T-helper 2 cell (primary cell): ENCODE results near the gene EDA.
A peak's percentile ranks its signal among the peaks of the same experiment; 100 is the strongest.

Experiments used
- DNase-seq, 5 experiments: peaks; one replicate each; pipeline versions ENCODE4 v3.0.0 to v3.0.0-alpha.2; 2012 to 2022
- total RNA-seq, 2 donors: gene quantifications; one replicate each; lab custom pipeline; 2026; lab: John Stamatoyannopoulos, UW

EDA gene
- total RNA-seq = 2.5 to 6.1 reads per million in 2 donors

GRCh38 chrX:69615779-69616456 lies at the start of gene EDA:
TSS of gene EDA (plus strand) at chrX:69616113.
- DNase-seq = peak in 4 of 5 experiments; percentile 51 to 85 (median 58)

DNA sequence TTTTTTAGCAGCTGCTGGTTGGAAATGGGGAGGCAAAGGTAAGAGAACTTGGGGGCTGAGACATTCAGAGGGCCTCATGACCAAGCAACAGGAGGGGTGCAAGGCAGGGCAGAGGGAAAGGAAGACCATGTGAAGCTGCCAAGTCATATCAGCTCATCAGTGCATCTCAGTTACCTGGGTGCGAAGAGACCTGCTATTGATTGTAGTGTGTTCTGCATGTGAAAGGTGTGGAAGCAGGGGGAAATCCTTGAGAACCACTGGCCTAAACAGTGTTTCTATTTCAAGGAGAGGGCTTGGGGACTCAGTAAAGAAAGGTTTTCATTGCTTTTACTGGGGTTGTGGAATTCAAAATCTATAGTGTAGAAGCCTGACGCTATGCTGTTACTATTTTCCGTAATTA lies 47.1 kb upstream of the EDA start:
- no peak for DNase-seq

GRCh38 chrX:69597399-69597798 lies 18.5 kb upstream of the EDA start:
- no peak for DNase-seq

- no peak for DNase-seq
Measured at GRCh38 chrX:69600182-69600581, 15.7 kb upstream of the EDA start.

- DNase-seq = no peak
Measured at GRCh38 chrX:69603566-69604194, 12.2 kb upstream of the EDA start.

DNA sequence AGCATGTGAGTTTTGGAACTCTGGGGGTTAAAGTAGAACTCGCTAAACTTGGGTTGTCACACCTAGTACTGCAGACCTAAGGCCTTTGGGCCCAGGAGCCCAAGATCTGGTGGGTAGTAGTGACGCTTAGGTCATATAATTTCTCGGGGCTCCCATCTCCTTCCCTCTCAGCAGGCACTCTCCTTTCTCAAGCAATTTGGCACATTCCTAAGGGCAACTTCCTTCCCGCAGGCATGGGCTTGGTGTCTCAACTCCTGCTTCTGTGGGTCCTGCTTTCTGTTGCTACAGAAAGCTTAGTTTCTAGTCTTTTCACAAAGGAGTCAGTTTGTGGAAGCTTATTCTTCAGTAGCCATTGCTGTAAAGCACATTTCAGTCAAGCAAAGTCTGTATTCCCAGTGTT lies 10.4 kb upstream of the EDA start:
- DNase-seq = no peak

- DNase-seq = no peak
Measured at GRCh38 chrX:69607616-69608015, 8.3 kb upstream of the EDA start.

DNA sequence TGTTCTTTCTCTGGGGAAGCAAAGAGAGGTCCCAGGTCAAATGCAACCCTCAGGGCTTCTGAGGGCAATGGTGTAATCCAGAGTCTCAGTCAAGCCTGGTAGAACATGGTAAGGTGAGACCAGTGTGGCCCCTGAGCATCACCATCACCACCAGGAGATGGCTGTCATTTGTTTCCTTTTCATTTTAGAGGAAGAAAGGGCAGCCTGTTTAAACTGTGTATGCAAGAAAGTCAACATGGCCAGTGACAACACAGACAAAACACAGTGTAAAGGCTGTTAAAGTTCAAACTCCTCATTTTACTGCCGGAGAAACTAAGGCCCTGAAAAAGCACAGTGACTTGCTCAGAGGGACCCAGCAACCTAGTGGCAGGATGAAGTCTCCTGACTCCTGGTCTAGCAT lies 2.0 kb upstream of the EDA start:
- no peak for DNase-seq

DNA sequence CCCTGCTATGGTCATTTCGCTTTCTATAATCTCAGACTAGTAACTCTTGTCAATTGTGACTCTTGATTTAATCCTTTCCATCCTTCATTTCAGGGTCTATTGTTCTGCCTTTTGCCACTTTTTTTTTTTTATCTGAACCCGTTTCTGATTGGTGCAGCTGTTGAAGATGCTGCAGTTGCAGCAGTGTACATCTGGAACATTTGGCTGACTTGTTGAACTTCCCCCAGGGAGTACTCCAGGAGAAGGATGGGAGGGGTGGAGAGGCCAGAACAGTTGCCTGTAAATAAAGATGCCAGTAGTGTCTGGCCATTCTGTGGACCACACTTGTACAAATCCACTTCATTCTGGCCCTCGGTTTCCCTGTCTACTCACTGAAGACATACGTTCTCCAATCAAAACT lies 1.0 kb upstream of the EDA start:
- no peak for DNase-seq

- DNase-seq = no peak
Measured at GRCh38 chrX:69615342-69615741, 571 bp upstream of the EDA start.

GRCh38 chrX:69616457-69617203 lies 717 bp downstream of the EDA start:
- DNase-seq = peak in 1 of 5 experiments; percentile 2

- peak in 1 of 5 experiments; percentile 45 for DNase-seq
Measured at GRCh38 chrX:69618803-69619202, 2.9 kb downstream of the EDA start.

GRCh38 chrX:69626129-69626528 lies 10.2 kb downstream of the EDA start:
- DNase-seq = no peak

GRCh38 chrX:69627744-69628143 lies 11.8 kb downstream of the EDA start:
- no peak for DNase-seq

GRCh38 chrX:69630147-69630546 lies 14.2 kb downstream of the EDA start:
- no peak for DNase-seq

DNA sequence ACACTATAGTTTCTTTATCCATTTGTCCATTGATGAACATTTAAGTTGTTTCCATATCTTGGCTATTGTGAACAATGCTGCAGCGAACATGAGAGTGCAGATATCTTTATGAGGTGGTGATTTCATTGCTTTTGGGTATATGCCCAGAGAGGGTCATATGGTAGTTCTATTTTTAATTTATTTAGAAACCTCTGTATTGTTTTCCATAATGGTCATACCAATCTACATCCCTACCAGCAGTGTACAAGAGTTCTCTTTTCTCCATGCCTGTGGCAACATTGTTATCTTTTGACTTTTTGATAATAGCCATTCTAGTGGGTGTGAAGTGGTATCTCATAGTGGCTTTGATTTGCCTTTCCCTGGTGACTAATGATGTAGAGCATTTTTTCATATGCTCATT lies 48.8 kb downstream of the EDA start:
- DNase-seq = no peak

GRCh38 chrX:69670001-69670555 lies 54.2 kb downstream of the EDA start:
- no peak for DNase-seq

DNA sequence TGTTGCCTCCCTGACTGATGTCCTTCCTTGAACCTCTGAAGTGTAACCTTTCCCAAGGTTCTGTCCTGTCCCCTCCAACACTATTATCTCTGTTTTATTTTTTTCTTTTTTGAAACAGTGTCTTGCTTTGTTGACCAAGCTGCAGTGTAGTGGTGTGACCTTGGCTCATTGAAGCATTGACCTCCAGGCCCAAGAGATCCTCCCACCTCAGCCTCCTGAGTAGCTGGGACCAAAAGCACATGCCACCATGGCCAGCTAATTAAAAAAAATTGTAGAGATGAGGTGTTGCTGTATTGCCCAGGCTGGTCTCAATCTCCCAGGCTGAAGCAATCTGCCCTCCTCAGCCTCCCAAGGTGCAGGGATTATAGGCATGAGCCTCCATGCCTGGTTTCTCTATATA lies 59.0 kb downstream of the EDA start:
- no peak for DNase-seq

- no peak for DNase-seq
Measured at GRCh38 chrX:69705818-69706217, 89.9 kb downstream of the EDA start.

DNA sequence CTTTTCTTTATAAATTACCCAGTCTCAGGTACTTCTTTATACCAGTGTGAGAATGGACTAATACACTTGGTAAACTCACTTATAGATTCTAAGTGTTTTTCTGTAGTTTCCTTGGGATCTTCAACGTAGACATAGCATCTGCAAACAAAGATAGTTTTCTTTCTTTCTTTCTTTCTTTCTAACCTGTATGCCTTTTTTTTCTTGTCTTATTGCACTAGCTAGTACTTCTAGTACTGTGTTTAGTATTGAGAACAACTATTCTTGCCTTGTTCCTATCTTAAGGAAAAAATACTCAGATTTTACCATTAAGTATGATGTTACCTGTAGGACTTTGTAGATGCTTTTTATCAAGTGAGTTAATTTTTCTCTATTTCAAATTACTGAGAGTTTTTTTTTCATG lies 102.2 kb downstream of the EDA start:
- no peak for DNase-seq

GRCh38 chrX:69724307-69724706 lies 108.4 kb downstream of the EDA start:
- no peak for DNase-seq

DNA sequence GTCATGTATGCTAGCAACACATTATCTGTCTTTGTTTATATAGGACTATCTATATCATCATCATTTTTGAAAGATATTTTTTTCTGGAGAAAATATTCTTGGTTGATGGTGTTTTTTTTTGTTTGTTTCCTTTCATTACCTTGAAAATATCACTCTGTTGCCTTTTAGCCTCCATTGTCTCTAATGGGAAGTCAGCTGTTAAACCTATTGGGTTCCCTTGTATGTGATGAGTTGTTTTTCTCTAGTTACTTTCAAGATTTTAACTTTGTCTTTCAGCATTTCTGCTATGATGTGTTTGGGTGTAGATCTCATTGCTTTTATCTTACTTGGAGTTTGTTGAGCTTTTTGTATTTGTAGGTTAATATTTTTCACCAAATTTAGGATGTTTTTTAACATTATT lies 124.4 kb downstream of the EDA start:
- DNase-seq = no peak

DNA sequence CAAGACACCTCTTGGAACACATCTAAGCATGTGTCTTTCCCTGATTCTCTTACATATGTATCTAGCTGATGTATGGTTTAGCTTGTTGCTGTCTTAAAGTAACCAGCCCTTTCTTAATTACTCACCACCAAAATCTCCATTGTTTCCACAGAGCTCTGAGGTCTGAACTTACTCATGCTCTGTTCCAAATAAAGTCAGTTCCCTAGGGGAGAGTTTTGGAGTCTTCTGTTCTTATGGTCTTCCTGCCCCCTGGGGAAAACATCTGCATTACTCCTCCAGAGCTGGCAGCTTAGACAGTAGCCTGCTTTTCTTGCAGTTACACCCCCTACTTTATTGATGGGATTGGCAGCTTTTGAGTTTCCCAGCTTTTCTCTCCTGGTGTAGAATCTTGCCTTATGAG lies 125.8 kb downstream of the EDA start:
- DNase-seq = no peak

GRCh38 chrX:69746051-69746450 lies 130.1 kb downstream of the EDA start:
- no peak for DNase-seq
